Ishikawa (cell line): ENCODE results near the gene RNF150.

Experiments used
- CEBPB ChIP-seq: IDR thresholded peaks from 2 replicates; pipeline ENCODE4 v1.6.1; 2012
- CREB1 ChIP-seq: IDR thresholded peaks from 2 replicates; pipeline ENCODE4 v1.6.1; 2012; ENCODE audit warnings: low read depth
- EGR1 ChIP-seq: IDR thresholded peaks from 2 replicates; pipeline ENCODE4 v1.6.1; 2012
- EP300 ChIP-seq: IDR thresholded peaks from 2 replicates; pipeline ENCODE4 v1.6.1; 2012; ENCODE audit warnings: borderline replicate concordance
- FOXM1 ChIP-seq: IDR thresholded peaks from 2 replicates; pipeline ENCODE4 v1.6.1; 2012; ENCODE audit warnings: low read depth, borderline replicate concordance
- MAX ChIP-seq: IDR thresholded peaks from 2 replicates; pipeline ENCODE4 v1.6.1; 2012
- NFIC ChIP-seq: IDR thresholded peaks from 2 replicates; pipeline ENCODE4 v1.6.1; 2012
- RAD21 ChIP-seq: IDR thresholded peaks from 2 replicates; pipeline ENCODE4 v1.6.1; 2012; ENCODE audit warnings: low read depth
- REST ChIP-seq: IDR thresholded peaks from 2 replicates; pipeline ENCODE4 v1.6.1; 2012; ENCODE audit warnings: low read depth, mild to moderate bottlenecking
- TAF1 ChIP-seq: IDR thresholded peaks from 2 replicates; pipeline ENCODE4 v1.6.1; 2012; ENCODE audit warnings: low read depth, mild to moderate bottlenecking
- TCF12 ChIP-seq: IDR thresholded peaks from 2 replicates; pipeline ENCODE4 v1.6.1; 2012; ENCODE audit warnings: low read depth
- TEAD4 ChIP-seq: IDR thresholded peaks from 2 replicates; pipeline ENCODE4 v1.6.1; 2012
- YY1 ChIP-seq: IDR thresholded peaks from 2 replicates; pipeline ENCODE4 v1.6.1; 2012; ENCODE audit warnings: low read depth
- ZBTB7A ChIP-seq: IDR thresholded peaks from 2 replicates; pipeline ENCODE4 v1.6.1; 2012; ENCODE audit warnings: low read depth
- TF ChIP-seq, protein P1 (sequence below): IDR thresholded peaks from 2 replicates; pipeline ENCODE4 v1.6.1; 2012

The RNF150 gene

DNA sequence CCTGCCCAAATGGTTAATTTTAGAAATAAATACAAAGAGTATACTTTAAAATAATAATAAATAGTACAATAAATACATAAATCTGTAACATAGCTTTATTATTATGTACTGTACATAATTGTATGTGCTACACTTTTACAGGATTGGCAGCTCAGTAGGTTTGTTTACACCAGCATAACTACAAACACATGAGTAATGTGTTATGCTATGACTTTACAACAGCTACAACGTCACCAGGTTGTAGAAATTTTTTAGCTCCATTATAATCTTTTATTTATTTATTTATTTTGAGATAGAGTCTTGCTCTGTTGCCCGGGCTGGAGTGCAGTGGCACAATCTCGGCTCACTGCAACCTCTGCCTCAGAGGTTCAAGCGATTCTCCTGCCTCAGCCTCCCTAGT, 31.8 kb downstream of the RNF150 start:
- TF ChIP-seq MAX (no peak), RAD21 (no peak), YY1 (no peak), CEBPB (no peak), TCF12 (no peak), FOXM1 (no peak)
- TF ChIP-seq, protein P1, sequence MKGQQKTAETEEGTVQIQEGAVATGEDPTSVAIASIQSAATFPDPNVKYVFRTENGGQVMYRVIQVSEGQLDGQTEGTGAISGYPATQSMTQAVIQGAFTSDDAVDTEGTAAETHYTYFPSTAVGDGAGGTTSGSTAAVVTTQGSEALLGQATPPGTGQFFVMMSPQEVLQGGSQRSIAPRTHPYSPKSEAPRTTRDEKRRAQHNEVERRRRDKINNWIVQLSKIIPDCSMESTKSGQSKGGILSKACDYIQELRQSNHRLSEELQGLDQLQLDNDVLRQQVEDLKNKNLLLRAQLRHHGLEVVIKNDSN = no peak

DNA sequence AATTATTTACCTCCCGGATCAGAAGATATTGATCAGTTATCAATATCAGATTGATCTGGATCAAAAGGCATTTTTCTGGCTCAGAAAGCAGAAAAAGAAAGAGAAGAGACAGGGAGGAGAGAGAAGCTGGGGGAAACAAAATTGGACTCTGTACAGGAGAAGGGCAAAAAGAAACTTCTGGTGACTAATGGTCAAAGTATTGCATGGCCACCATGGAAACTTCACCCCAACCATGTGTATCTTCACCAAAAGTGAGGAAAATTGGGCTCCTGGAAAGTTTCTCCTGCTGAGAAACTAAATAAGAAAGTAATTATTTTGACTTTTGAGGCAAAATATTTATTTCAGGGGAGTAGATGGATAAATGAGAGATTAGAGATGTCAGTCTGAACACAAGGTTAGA, 33.9 kb downstream of the RNF150 start:
- no peak for TF ChIP-seq NFIC
- TF ChIP-seq EP300 = no peak
- no peak for TF ChIP-seq ZBTB7A
- no peak for TF ChIP-seq TCF12
- TF ChIP-seq FOXM1 = no peak
- TF ChIP-seq MAX = no peak
- no peak for TF ChIP-seq REST
- TF ChIP-seq EGR1 = no peak
- no peak for TF ChIP-seq TAF1
- TF ChIP-seq CREB1 = no peak
- no peak for TF ChIP-seq YY1
- TF ChIP-seq CEBPB = no peak
- no peak for TF ChIP-seq TEAD4
- no peak for TF ChIP-seq RAD21
- TF ChIP-seq, protein P1 = no peak

GRCh38 chr4:141098163-141098562, 35.1 kb downstream of the RNF150 start:
- TF ChIP-seq TEAD4 (no peak), YY1 (no peak), MAX (no peak), TCF12 (no peak), EGR1 (no peak), ZBTB7A (no peak), REST (no peak), EP300 (no peak), FOXM1 (no peak), CREB1 (no peak), CEBPB (no peak), NFIC (no peak), RAD21 (no peak), TAF1 (no peak)
- TF ChIP-seq, protein P1 = no peak

GRCh38 chr4:141090473-141090872, 42.8 kb downstream of the RNF150 start:
- TF ChIP-seq ZBTB7A (no peak), MAX (no peak), RAD21 (no peak), YY1 (no peak), CEBPB (no peak), EP300 (no peak), NFIC (no peak), EGR1 (no peak), CREB1 (no peak), TAF1 (no peak), FOXM1 (no peak), REST (no peak), TCF12 (no peak), TEAD4 (no peak)
